ENCODE data around the gene ITIH5. TPM values are rescaled to one million over a fixed set of nuclear protein-coding genes. Genes with fewer than 3 reads are reported as not detected.

ITIH5 gene
- total and polyA plus RNA-seq, 2 of the 13 experiments (the other 11 are each of a cell fraction or from before 2014, with no cell fraction given): 4.7 to 8.9 TPM

GRCh38 chr10:7553531-7553930, 113.2 kb downstream of the ITIH5 start:
- no peak for DNase-seq (ENCODE audit: low spot score)
- no peaks in the 10 kb centered on the region for H3K27me3 ChIP-seq (ENCODE audit: control insufficient read depth in 1 of 2, insufficient read depth in 2 of 2, low read length in 2 of 2)
- peaks cover 34% of the 10 kb centered on the region for H3K4me1 ChIP-seq (ENCODE audit: insufficient read depth, low read length)
- in situ Hi-C loops (cut with HindIII; ENCODE audit: extremely low pct_ligation_motif_present, low pct_unique_long_range_greater_than_20kb) (no loop called here), intact Hi-C loops (cut with micrococcal nuclease; ENCODE audit: unreplicated experiment) (no loop called here)
- TF ChIP-seq SCMH1 (CRISPR knock-in tag; IDR thresholded peaks at IDR 0.05; ENCODE audit: borderline replicate concordance) (no peak), RERE (CRISPR knock-in tag; IDR thresholded peaks at IDR 0.05; ENCODE audit: low read depth) (no peak), TAF1 (CRISPR knock-in tag; IDR thresholded peaks at IDR 0.05) (no peak), AGO2 (optimal IDR thresholded peaks at IDR 0.05; ENCODE audit: low read depth, low read length) (no peak)
- H3K36me3 ChIP-seq (replicated peaks in 1 of 2; ENCODE audit: control insufficient read depth in 1 of 2, insufficient read depth in 2 of 2, low read length in 2 of 2): no peaks in the 10 kb centered on the region
- WGBS (ENCODE audit: low lambda C conversion rate): 81% methylated on average over 10 of the region's 10 CpGs
- H3K9ac ChIP-seq (ENCODE audit: insufficient read depth, low read depth, low read length): no peak overlapping the region
- no peaks in the 10 kb centered on the region for H3K9me3 ChIP-seq (ENCODE audit: low read length)
- no peak for FAIRE-seq
- no peak overlapping the region for H3K27ac ChIP-seq (ENCODE audit: extremely low read length, insufficient read depth, low read length)
- ATAC-seq: no peak
- H2AFZ ChIP-seq (ENCODE audit: low read length): no peak overlapping the region
- H3K4me2 ChIP-seq (ENCODE audit: low read depth, low read length): no peak overlapping the region
- no peaks in the 10 kb centered on the region for H4K20me1 ChIP-seq (ENCODE audit: insufficient read depth, low read length)
- ChIA-PET CTCF (ENCODE audit: low intra/inter-chr PET ratio, low total read pairs) (no interaction called here), POLR2A (no interaction called here)
- no peaks in the 10 kb centered on the region for H3K79me2 ChIP-seq (ENCODE audit: insufficient read depth, low read length)
- H3K4me3 ChIP-seq (replicated peaks in 1 of 3; ENCODE audit: insufficient read depth in 1 of 3, low read depth in 2 of 3, low read length in 3 of 3): no peak overlapping the region
- no TSS peak for BruUV-seq (replicated peaks)
